ENCODE measurements around the gene C11orf97.

DNA sequence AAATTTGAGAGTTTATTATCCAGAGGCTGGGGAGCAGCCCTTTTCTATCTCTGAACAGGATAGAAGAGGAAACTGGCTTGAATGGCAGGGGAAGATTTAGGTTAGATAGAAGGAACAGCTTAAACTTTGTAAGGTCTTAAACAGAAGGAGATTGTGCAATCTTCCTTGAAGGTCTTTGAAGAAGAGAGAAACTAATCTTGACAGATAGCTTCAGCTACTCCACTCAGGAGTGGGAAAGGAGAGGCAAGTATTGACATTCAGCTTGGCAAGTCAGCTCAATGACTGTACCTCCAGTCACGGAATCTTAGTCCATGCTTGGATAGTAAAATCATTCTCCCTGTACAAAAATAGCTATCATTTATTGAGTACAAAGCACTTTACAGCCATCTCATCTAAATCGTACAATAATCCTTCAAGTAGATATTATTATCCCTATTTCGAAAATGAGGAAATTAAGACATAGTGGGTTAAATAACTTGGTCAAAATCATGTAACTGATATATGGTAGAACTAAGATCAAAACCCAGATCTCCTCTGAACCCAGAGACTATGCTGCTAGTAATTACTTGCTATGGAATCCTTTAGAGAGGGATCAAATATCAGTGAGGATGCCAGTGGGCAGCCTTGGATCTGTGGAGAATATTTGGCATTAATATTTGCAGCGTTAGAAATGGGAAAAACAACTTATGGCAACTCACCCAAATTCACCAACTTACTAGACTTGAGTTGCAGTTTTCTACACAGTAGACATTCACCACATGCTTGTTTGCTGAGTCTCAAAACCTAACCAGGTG lies 14.6 kb downstream of the C11orf97 start:
- TF ChIP-seq, protein P1, sequence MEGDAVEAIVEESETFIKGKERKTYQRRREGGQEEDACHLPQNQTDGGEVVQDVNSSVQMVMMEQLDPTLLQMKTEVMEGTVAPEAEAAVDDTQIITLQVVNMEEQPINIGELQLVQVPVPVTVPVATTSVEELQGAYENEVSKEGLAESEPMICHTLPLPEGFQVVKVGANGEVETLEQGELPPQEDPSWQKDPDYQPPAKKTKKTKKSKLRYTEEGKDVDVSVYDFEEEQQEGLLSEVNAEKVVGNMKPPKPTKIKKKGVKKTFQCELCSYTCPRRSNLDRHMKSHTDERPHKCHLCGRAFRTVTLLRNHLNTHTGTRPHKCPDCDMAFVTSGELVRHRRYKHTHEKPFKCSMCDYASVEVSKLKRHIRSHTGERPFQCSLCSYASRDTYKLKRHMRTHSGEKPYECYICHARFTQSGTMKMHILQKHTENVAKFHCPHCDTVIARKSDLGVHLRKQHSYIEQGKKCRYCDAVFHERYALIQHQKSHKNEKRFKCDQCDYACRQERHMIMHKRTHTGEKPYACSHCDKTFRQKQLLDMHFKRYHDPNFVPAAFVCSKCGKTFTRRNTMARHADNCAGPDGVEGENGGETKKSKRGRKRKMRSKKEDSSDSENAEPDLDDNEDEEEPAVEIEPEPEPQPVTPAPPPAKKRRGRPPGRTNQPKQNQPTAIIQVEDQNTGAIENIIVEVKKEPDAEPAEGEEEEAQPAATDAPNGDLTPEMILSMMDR (conservative IDR thresholded peaks at IDR 0.05), result no peak
- no peak for TF ChIP-seq EZH2 (IDR thresholded peaks at IDR 0.05; ENCODE audit: low read depth)

Measured in PC-9 (cell line).